Measurements from ENCODE around the gene CHMP2B.

CHMP2B gene, protein sequence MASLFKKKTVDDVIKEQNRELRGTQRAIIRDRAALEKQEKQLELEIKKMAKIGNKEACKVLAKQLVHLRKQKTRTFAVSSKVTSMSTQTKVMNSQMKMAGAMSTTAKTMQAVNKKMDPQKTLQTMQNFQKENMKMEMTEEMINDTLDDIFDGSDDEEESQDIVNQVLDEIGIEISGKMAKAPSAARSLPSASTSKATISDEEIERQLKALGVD

DNA sequence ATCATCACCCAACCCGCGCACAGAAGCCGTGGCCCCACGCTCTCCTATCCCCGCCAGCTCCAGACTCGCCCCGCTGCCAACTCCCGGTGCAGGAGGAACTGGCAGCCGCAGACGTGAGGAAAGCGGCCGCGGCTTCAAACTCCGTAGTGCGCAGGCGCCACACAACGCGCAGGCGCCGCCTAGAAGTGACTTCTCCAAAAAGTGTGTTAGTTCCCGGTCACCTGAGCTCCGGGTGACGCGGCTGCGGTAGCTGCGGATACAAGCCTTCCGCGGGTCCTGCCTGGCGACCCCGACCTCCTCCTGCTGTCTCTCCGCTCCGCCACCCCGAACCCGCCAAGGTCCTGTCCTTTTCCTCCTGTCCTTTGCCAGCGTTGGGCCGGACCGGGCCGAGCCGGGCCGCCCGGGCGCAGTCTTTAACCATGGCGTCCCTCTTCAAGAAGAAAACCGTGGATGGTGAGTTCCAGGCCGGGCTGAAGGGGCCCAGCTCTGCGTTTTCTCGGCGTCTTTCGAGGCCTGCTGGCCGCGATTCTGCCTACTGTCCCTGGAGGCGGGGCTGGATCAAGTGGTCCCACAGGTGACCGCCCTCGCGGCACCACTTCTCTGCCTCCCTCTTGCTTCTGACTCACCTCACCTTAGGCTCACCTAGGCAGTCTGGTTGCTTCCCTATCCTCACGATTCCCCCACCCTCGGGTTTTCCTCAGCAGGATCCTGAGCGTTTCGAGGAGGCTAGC, at the start of gene CHMP2B:
Gene CHMP2B, plus strand, starts transcription at position 206 of the 731 bp plus-strand sequence. Its CDS starts 214 bp downstream, at position 420.
- DNase-seq, result peak; percentile 89

DNA sequence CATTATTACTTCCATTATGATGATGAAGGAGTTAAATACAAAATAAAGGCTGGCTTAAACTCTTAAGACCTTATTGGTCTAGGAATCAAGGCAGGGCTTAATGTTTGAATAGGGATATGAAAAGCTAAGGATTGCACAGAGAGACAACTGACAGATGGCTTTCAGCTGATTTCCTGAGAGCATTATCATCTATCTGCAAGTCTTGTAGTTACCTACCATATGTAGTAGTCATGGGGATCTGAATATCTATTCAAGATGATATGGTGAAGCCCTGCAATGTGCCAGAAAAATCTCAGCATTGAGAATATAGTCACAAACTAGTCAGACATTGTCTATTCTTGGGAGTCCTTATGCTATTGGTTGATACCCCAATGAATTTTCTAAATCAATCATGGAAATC, 47.5 kb upstream of the CHMP2B start:
- no peak for DNase-seq

DNA sequence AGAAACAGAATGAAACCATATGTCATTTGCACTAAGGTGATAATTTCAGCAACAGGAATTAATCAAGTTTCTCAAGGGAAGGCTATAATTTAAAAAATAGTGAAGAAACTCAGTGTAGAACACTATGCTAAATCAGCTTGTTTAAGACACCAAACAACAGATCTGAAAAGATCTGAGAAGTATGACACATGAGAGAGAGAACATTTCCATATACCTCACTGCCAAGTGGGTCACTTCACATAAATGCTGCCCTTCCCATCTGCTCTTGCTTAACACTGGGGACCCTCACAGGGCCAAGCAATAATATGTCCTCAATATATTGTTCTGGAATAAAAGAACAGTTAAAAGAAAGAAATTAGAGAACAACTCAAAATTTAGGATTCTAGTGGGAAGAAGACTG, 45.6 kb upstream of the CHMP2B start:
- no peak for DNase-seq

DNA sequence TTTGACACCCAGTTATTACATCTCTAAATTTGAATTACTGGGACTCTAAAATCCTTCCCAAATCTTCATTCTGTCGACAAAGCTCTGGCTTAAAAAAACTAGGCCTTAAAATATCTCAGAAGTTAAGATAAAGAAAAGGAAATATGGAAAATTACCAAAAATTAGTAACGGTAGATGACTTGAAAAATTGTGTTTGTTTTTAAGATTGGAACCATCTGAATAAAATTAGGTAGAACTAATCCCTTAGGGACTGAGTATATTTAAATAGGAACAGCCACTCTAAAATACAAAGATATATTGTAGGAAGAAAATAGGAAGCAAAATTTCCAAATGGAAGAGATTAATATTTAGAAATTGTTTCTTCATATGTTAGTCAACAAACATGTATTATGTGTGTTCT, 45.1 kb upstream of the CHMP2B start:
- no peak for DNase-seq

DNA sequence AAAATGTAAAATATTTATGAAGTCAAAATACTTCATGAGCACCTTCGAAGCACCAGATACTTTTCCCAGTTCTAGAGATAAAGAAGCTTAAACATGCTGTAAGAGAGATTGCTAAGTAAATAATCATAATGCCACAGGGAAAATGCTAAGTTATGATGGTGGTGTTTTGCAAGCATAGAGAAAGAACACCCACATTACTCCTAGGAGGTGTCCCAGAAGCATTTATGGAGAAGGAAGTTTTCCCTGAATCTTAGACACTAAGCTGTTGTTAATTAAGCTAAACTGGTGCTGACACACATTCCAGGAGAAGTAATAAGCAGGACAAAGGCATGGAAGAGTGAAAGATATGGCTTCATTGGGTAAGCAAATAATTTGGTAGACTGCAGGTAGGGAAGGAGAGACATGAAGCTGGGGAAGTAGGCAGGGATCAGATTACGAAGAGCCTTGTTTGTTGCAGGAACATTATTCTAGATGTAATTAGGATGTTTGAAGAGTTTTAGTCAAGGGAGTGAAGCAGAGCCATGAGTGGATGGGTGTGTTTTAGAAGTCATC, 40.4 kb upstream of the CHMP2B start:
- no peak for DNase-seq

DNA sequence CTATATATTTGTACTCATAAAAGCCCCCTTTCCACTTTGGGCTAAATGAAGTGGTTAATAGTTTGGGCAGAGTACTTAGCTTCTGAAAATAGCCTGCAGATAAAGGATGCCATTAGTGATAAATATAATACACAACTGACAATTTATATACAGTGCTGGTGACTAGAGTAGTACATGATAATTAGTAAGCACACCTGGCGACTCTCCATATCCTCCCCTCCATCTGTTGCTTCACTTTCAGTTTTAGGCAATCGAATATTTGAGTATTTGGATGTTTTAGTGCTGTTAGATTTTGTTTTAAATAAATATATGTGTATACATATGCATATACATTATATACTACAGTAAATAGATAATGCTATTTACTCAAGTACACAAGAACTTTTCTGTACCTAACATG, 35.9 kb upstream of the CHMP2B start:
- DNase-seq, result no peak

DNA sequence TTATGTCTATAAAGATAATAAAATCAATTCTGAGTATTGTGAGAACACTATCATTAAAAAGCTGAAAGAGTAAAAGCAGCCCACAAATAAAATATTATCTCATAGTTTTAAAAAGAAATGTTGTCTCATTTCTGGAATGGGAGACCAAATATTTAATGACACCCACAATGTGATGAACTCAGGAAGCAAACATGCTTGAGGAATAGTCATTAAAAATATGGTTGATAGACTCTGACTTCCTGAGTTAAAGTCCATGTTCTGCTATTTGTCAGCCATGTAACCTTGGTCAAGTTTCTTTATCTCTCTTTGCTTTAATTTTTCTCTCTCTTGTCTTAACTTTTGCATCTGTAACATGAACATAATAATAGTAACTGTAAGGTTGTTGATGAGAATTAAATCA, 35.5 kb upstream of the CHMP2B start:
- no peak for DNase-seq

DNA sequence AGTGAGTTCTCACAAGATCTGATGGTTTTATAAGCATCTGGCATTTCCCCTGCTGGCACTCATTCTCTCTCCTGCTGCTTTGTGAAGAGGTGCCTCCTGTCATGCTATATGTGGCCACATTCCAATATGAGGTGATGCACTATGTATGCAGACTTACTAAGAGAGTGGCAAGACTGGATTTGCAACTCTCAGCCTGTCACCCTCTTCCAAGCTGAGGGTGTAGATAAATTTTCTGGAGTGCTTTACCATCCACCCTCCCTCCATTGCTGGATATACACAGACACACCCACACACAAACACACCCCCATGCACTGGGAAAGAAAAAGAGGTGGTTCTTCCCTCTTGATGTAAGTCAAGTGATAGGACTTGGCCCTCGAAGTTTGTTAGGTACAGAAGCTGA, 30.2 kb upstream of the CHMP2B start:
- DNase-seq, result no peak

DNA sequence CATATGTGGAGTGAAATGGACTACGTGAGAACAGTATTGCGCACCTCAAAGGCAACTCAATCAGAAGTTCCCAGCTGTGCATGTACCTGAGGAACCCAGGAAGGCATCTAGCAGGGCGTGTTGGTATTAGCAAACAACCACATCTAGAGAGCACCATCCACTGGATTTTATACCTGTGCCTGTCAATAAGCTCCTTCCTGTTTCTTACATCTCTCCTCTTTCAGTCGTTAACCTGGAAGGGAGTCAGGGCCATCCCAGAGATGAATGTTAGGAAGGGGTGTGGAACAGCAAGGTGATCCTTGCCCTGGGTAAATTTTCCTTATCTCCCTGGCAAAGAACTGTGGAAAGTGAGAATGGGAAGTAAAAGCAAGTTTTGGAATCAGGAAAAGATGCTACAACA, 29.6 kb upstream of the CHMP2B start:
- no peak for DNase-seq

DNA sequence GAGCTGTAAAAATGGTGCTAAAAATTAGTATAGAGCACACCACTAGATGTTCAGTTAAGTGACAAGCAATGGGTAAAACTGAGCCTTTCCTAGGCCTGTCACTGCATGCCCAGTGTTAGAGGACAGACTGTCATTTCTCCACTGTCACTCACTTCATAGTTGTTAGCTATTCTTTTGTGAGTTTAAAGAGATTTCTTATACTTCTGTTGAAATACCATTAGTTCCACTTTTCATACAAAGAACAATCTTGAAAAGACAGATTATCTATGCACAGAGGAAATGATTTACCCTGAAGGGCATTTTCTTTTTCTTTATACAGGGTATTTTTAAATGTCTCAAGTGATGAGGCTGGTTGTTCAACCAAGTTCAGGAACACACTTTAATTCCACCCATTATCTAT, 28.3 kb upstream of the CHMP2B start:
- DNase-seq, result no peak

DNA sequence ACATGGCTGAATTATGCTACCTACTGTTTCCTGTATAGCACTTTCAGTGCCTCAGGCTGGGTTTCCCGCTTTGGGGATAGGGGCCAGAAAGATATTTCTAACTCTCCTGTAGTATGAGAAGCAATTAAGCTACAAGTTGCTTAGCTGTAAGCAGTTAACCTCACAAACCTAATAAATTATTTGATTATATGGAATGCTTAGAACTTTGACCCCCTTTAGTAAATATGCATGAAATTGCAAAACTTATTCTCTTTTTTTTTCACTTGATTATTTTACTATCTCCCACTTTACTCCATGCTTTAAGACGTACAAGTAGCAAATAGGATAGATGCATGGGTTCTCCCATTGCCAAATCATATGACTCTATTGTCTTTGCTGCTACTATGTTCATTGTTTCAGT, 27.5 kb upstream of the CHMP2B start:
- no peak for DNase-seq

DNA sequence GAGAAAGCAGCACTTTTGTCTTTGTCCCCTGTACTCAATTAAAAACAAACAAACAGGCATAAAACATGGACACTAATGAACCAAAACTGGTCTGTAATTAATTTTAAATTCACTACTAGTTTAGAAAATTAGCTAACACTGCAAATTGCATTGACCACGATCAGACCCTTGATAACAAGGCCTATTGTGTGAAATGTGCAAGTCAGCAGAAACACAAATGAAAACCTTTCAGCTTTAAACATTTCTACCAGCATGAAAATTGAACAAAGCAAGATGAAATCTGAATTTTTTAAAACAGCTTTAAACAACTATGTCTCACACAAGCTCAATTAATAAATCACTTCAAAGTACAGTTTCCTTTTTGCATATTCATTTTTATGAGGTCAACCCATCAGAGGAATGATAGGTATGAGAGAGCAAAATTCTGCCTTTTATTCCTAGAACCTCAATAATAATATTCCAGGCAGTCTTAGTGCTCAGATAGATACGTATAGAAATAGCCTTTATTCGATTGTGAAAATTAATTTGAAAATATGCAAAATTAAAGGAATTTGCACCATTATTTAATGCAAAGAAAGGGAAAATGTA, 27.0 kb upstream of the CHMP2B start:
- DNase-seq, result no peak

DNA sequence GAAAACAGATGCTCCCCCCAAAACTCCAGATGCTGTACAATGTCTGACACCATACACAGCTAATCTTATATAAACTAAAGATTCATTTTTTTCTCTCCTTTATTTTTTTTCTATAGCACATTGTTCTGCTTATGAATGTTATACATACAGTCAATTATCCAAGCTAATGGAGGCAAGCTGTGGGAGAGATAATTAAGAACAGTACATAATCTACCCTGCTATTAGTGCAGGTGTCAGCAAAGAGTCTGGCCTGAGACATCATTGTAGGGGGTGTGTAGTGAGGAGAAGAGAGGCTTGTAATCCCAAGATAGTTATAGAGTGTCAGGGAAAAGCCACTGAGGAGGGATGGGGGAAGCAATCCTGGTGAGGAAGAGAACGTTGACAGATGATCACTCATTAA, 25.4 kb upstream of the CHMP2B start:
- DNase-seq, result no peak

DNA sequence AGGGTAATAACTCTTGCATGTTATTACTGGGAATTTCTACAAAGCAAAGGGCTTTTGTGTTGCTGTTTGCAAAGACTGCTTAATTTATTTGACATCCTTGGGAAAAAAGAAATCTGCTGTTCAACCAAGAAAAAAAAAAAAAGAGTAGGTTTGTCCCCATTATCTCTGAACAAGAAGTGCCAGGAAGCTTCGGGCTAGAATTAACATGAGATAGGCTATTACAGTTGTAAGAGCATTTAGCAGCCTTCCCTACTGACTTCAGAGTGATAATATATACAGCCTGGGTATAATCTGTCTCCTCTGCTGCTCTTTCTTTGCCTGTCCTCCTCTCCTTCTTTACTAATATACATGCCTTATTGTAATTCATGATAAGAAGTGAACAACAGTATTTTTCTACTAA, 23.3 kb upstream of the CHMP2B start:
- DNase-seq, result no peak

DNA sequence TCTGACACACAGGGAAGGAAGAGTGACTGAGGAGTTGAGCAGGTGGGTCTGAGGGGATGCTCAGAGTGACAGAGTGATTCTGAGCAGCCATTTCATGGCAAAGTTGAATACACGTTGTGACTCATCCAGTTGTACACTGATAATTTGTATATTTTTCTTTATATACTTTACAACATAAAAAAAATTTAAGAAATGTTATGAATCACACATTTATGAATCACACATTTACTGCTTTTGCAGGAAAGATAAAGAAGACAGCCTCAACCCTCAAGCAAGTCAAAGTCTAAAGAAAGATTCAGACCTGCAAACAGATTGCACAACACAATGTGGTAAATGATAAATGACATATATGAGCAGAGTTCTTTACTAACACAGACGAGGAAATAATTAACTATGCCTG, 21.0 kb upstream of the CHMP2B start:
- no peak for DNase-seq

DNA sequence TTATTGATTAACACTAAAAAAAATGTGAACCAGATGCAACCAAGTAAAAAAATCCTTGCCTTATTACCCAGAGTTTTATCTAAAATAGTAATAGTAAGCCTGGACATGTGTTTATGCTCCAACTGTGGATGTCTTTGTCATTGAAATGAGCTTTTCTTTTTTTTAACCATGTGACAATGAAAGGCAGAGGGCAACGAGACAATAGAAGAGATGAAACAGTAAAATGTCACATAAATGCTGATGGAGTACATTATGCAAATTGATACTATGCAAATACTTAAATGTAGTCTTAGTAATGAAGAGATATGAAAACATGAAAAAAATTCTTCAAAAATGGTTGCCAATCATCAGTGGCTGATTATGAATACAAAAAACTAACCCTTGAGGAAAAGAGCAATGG, 20.5 kb upstream of the CHMP2B start:
- no peak for DNase-seq

DNA sequence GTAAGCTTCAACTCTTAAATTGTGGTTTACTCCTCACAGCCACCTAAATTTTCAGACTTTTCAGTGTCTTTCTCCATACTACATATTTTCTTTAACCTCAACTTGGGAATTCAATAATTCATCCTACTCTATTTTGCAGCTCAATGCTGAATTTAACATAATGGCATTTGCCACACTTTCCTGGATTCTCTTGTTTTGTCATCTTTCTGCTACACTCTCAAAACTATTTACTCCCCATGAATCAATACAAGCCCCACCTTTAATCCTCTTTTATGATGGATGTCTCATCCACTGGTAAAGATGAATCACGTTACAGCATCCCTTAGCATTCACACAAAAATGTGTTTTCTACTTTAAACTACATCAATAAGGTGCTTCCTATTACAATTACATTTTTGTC, 19.6 kb upstream of the CHMP2B start:
- no peak for DNase-seq

DNA sequence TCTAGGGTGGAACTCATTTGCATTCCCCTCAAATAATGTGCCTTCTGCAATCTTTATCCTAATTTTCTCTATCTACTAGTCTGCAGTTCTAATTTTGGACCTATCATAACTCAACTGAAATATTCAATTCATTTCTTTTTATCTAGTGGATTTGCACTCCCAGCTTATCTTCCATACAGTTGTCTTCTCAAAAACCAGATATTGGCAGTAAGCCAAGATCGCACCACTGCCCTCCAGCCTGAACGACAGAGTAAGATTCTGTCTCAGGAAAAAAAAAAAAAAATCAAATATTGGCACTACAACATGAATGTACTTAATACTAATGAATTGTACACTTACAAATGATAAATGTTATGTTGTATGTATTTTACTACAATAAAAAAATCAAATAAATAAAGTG, 18.0 kb upstream of the CHMP2B start:
- no peak for DNase-seq

DNA sequence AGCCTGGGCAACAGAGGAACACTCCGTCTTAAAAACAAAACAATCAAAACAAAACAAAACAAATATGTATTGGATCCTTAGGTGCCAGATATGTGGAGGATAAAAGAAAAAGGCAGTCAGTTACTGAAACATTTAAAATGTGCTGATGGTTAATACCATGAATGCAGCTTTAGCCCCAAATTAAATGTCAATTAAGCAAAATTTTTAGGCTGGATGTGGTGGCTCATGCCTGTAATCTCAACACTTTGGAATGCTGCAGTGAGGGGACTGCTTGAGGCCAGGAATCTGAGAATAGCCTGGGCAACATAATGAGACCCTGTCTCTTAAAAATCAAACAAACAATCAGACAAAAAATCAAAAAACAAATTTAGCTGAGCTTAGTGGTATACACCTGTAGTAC, 8.5 kb upstream of the CHMP2B start:
- no peak for DNase-seq

DNA sequence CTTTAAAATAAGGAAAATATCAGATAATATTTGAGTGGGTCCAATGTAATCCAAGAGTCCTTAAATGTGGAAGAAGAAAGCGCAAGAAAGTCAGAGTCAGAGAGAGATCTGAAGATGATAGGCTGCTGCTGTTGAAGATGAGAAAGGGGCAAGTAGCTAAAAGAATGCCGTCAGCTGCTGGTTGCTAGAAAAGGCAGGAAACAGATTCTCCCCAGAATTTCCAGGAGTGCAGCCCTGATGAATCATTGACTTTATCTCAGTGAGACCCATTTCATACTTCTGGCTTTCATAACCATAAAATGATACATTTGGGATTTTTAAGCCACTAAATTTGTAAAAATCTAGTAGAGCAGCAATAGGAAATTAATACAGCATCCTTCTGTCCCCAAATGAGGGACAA, 7.5 kb upstream of the CHMP2B start:
- no peak for DNase-seq

DNA sequence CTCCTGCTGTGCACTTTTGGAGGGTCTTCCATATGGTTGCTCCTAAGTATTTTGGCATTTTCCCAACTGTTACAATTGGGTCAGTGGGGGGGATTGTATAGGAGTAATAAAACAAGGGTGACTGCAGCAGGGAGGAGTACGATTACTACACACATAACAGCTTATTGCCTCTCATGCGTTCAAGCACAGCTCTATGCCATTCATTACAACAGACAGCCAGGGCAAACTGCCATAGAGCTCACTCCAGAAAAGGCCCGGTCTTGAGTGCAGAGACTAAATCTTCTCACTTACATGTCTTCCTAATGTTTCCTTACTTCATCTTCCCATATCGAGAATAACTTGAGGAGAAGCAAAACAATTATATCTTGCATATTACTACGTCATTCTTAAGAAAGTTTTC, 1.4 kb upstream of the CHMP2B start:
- no peak for DNase-seq

DNA sequence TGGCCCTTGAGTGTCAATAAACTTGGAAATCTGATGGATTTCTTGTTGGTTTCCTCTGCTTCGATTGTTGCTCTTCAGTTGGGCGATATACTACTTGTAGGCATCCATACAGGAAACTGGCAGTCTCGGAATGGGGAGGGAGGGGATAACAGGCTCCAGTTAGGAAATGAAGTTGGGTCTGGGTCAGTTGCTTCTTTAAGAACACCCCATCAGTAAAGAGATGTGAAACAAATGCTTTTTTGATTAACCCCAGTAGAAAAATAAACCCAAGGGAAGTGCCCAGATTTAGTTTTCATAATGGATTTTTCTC, 681 bp downstream of the CHMP2B start:
- no peak for DNase-seq

DNA sequence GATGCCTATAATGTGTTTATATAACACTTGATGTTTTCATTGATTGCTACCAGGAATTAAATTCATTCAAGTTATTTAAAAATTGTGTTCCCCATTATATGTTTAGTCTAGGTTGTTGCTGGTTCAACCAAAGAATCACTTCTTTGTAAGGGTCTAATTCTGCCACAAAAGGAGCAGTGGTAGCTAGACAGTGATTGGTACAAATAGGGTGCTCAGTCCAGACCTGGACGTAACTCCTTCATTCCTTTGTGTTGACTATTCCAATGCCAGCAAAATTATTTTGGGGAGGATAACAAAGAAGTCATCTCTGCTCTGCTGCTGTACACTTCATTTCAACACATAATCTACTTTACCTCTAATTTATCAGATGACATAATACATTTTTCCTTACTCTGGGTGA, 1.2 kb downstream of the CHMP2B start:
- DNase-seq, result no peak

DNA sequence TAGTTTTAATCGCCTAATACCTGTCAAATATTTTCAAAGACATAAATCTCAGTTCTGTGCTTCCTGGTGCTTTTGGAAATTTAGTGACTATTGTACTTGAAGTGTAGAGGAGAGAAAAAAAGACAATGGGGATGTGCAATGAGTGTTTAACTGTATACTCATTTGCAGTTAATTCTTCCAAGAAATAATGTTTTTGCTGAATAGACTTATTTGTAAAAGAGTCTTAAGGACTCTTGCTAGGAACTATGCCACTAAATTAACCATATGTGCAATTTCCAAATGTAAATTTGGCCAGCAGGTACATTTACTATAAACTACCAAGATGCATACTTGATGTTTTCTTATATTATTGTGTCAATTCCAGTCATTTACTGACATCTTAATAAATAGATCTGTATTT, 2.0 kb downstream of the CHMP2B start:
- no peak for DNase-seq

DNA sequence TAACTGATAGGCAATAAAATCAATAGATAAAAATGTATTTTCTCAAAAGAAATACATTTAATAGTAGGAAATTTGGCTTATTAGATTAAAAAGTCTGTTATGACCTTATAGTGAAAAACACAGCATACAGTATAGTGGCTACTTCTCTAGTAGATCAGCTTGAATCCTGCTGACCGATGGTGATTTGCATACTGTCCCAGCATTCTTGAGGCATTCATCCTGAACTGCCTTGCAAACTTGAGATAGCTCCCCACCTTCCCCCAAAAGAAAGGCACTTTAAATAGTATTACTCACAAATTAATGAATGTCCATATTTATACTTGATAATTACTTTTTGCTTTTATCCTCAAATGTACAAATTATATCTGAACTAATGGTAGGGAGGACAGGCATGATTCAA, 6.7 kb downstream of the CHMP2B start:
- DNase-seq, result no peak
